Neural progenitor cell (in vitro differentiated cells): ENCODE data around the gene ZNF549. TPM values are rescaled to one million over a fixed set of nuclear protein-coding genes. Genes with fewer than 3 reads are reported as not detected.

Experiments used
- DNase-seq: peaks from one replicate; pipeline ENCODE4 v3.0.0-alpha.2; 2016; ENCODE audit warnings: low spot score
- H2AFZ ChIP-seq: fragments of 200-600 bp; sonication (generic); replicated peaks from 2 replicates; pipeline ENCODE4 v1.6.1; 2016; ENCODE audit warnings: antibody characterized with exemption
- H3F3A ChIP-seq: fragments of 200-600 bp; sonication (generic); 2 replicates; pipeline ENCODE4 v1.6.1; 2016; ENCODE audit warnings: antibody characterized with exemption, low read depth
- H3K27ac ChIP-seq: fragments of 200-600 bp; sonication (generic); 2 replicates; pipeline ENCODE4 v1.5.1; 2016; ENCODE audit warnings: mild to moderate bottlenecking
- H3K27me3 ChIP-seq: fragments of 200-600 bp; sonication (generic); 2 replicates; pipeline ENCODE4 v1.6.1; 2016; ENCODE audit warnings: mild to moderate bottlenecking, moderate library complexity
- H3K36me3 ChIP-seq: fragments of 200-600 bp; sonication (generic); 2 replicates; pipeline ENCODE4 v1.5.1; 2016
- H3K4me1 ChIP-seq: fragments of 200-600 bp; sonication (generic); 2 replicates; pipeline ENCODE4 v1.6.1; 2016; ENCODE audit warnings: mixed run types
- H3K4me2 ChIP-seq: fragments of 200-600 bp; sonication (generic); 2 replicates; pipeline ENCODE4 v1.6.1; 2016
- H3K4me3 ChIP-seq: fragments of 200-600 bp; sonication (generic); 2 replicates; pipeline ENCODE4 v1.5.1; 2016
- H3K79me2 ChIP-seq: fragments of 200-600 bp; sonication (generic); 2 replicates; pipeline ENCODE4 v1.6.1; 2016; ENCODE audit warnings: low read depth
- H3K9ac ChIP-seq: fragments of 200-600 bp; sonication (generic); 2 replicates; pipeline ENCODE4 v1.6.1; 2016
- H3K9me3 ChIP-seq: fragments of 200-600 bp; sonication (generic); 2 replicates; pipeline ENCODE4 v1.5.1; 2016; ENCODE audit warnings: low read depth
- H4K20me1 ChIP-seq: fragments of 200-600 bp; sonication (generic); 2 replicates; pipeline ENCODE4 v1.6.1; 2016; ENCODE audit warnings: low read depth
- H3K27ac Mint-ChIP-seq: 3 replicates; pipeline ENCODE4 v1.8.0; 2021; ENCODE audit warnings: mixed read lengths
- H3K27me3 Mint-ChIP-seq: 2 replicates; pipeline ENCODE4 v1.8.0; 2022; ENCODE audit warnings: low read depth, mild to moderate bottlenecking, inconsistent platforms, moderate library complexity, mixed read lengths; ENCODE audit not compliant: insufficient read depth
- H3K36me3 Mint-ChIP-seq: 3 replicates; pipeline ENCODE4 v1.8.0; 2021; ENCODE audit warnings: mixed read lengths
- H3K4me1 Mint-ChIP-seq: 3 replicates; pipeline ENCODE4 v1.8.0; 2021; ENCODE audit warnings: mixed read lengths
- H3K4me3 Mint-ChIP-seq: 3 replicates; pipeline ENCODE4 v1.8.0; 2021; ENCODE audit warnings: mild to moderate bottlenecking, moderate library complexity, mixed read lengths
- H3K9me3 Mint-ChIP-seq: 3 replicates; pipeline ENCODE4 v1.8.0; 2020; ENCODE audit warnings: mixed read lengths
- EZH2 ChIP-seq: fragments of 200-600 bp; sonication (generic); IDR thresholded peaks from 2 replicates; pipeline ENCODE4 v1.6.1; 2017; ENCODE audit warnings: antibody characterized with exemption, mild to moderate bottlenecking, moderate library complexity
- EZH2phosphoT487 ChIP-seq: fragments of 200-600 bp; sonication (generic); IDR thresholded peaks from 2 replicates; pipeline ENCODE4 v1.6.1; 2017; ENCODE audit warnings: antibody characterized with exemption
- total RNA-seq: library from RNA; depleted of rRNA; stranded (reverse); fragments of >200 nt; gene quantifications from 2 replicates; pipeline ENCODE4 v1.2.3, GENCODE V29; 2015; ENCODE audit warnings: low replicate concordance
- TF ChIP-seq, protein P1 (sequence below): fragments of 200-600 bp; sonication (generic); IDR thresholded peaks from 2 replicates; pipeline ENCODE4 v1.5.1; 2017; ENCODE audit warnings: antibody characterized with exemption, mild to moderate bottlenecking

Gene ZNF549
- total RNA-seq, 1 donor from 2014 or later = 15.6 TPM

DNA sequence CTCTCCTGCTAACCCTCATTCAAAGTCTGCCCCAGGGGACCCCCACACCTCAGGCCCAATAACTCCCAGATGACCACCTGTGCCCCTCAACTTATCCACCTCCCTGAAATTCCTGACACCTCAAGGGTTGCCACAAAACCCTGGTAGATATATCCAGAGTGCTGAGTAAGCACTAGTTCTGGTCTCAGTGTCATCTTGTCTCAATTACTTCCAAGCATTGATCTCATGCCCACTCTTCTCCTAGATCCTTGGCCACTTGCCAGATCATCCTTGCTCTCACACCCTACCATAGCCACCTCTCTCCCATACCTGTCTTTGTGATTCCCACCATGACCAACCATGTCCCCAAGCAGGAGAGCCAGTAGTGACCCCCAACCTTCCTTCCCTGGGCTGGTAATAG lies 49.5 kb downstream of the ZNF549 start:
- H3K4me1 Mint-ChIP-seq = peaks cover 5% of the 10 kb centered on the region

DNA sequence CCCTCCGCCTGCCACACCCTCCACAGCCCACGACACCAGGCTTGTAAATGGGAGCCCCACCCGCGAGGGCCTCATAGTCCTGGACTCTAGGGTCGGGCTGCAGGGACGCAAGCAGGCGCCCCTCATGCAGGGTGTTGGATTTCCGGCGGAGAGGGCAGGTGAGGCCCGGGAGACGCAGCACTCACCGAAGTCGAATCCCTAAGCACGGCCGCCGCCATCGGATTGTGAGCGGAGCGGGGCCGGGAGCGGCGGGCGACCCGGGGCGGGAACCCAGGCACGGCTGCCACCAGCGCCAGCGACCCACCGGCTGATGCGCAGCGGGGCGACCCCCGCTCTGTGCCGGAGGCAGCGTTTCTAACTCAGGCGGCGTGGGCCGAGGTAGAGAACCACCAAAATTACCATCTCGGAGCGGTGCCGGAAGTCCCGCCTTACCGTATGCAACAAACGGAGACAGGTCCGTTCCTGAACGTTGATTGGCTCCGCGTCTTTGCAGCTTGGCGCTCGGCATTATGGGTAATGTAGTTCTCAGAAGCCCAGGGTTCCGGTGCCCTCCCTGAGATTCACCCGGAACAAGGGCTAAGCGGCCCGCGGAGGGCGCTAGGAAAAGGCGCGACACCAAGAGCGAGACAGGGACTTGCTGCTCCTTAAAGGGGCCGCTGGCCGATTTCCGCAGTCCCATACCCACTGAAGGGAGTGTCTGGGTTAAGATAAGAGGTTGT lies 51.5 kb downstream of the ZNF549 start, which contains the start of gene ZNF416:
Gene ZNF416 (minus strand): TSS at position 425 of the 719 bp plus-strand sequence. CDS start 207 bp downstream, at position 218.
- H3K9me3 ChIP-seq = no peaks in the 10 kb centered on the region
- H3K36me3 ChIP-seq = peaks cover 23% of the 10 kb centered on the region
- no peaks in the 10 kb centered on the region for H4K20me1 ChIP-seq
- no peaks in the 10 kb centered on the region for H3K27me3 ChIP-seq
- TF ChIP-seq EZH2phosphoT487 (no peak), EZH2 (no peak)
- TF ChIP-seq, protein P1, sequence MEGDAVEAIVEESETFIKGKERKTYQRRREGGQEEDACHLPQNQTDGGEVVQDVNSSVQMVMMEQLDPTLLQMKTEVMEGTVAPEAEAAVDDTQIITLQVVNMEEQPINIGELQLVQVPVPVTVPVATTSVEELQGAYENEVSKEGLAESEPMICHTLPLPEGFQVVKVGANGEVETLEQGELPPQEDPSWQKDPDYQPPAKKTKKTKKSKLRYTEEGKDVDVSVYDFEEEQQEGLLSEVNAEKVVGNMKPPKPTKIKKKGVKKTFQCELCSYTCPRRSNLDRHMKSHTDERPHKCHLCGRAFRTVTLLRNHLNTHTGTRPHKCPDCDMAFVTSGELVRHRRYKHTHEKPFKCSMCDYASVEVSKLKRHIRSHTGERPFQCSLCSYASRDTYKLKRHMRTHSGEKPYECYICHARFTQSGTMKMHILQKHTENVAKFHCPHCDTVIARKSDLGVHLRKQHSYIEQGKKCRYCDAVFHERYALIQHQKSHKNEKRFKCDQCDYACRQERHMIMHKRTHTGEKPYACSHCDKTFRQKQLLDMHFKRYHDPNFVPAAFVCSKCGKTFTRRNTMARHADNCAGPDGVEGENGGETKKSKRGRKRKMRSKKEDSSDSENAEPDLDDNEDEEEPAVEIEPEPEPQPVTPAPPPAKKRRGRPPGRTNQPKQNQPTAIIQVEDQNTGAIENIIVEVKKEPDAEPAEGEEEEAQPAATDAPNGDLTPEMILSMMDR = peak; percentile 33
- H3K4me2 ChIP-seq = peak within 1 kb of the TSS; percentile 85
- H2AFZ ChIP-seq = peak within 1 kb of the TSS; percentile 95
- Mint-ChIP-seq H3K4me1 (peaks cover 6% of the 10 kb centered on the region), H3K4me3 (peak within 1 kb of the TSS; percentile 86), H3K36me3 (peaks cover 53% of the 10 kb centered on the region), H3K27me3 (peaks cover 11% of the 10 kb centered on the region), H3K9me3 (peaks cover 76% of the 10 kb centered on the region), H3K27ac (no peak within 1 kb of the TSS)
- peak within 1 kb of the TSS; percentile 81 for H3K9ac ChIP-seq
- H3F3A ChIP-seq = no peaks in the 10 kb centered on the region
- no peaks in the 10 kb centered on the region for H3K4me1 ChIP-seq
- no peak within 1 kb of the TSS for H3K27ac ChIP-seq
- DNase-seq = peak; percentile 100
- H3K4me3 ChIP-seq = peak within 1 kb of the TSS; percentile 94
- H3K79me2 ChIP-seq = peaks cover 22% of the 10 kb centered on the region

More for the DNA sequence above, 49.5 kb downstream of the ZNF549 start:
- H2AFZ ChIP-seq = no peak overlapping the region
- no peak overlapping the region for H3K4me2 ChIP-seq
- H3K36me3 Mint-ChIP-seq = peaks cover 68% of the 10 kb centered on the region
- H3K36me3 ChIP-seq = peaks cover 42% of the 10 kb centered on the region
- H3K27ac Mint-ChIP-seq = no peak overlapping the region
- peak overlapping the region; percentile 42 for H3K4me3 Mint-ChIP-seq
- H3K27me3 ChIP-seq = no peaks in the 10 kb centered on the region
- H3K9ac ChIP-seq = no peak overlapping the region
- TF ChIP-seq EZH2 = no peak
- TF ChIP-seq EZH2phosphoT487 = no peak
- TF ChIP-seq, protein P1 = no peak
- DNase-seq = no peak
- peaks cover 80% of the 10 kb centered on the region for H3K9me3 Mint-ChIP-seq
- H3K4me1 ChIP-seq = no peaks in the 10 kb centered on the region
- H3K27me3 Mint-ChIP-seq = peaks cover 7% of the 10 kb centered on the region
- peaks cover 12% of the 10 kb centered on the region for H3K9me3 ChIP-seq
- H3K4me3 ChIP-seq = no peak overlapping the region
- no peaks in the 10 kb centered on the region for H4K20me1 ChIP-seq
- no peaks in the 10 kb centered on the region for H3F3A ChIP-seq
- peaks cover 22% of the 10 kb centered on the region for H3K79me2 ChIP-seq
- no peak overlapping the region for H3K27ac ChIP-seq

DNA sequence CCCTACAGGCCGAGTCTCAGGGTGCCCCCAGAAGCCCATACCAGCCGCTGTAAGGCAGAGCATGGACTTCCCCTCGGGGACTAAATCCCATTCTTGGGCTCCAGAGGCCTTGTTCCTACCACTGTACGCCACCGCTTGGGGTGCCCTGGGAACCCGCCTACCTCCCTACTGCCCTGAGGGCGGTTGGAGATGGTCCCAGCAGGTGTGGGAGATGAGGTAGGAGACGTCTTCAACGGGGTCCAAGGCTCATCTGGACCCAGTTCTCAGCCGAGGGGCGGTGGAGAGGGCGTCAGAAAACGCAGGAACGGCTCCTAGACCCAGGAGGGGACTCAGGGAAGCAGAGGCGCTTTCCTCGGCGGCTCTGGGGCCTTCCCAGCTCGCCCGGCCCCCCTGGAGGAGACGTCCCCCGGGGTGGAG lies 56.0 kb downstream of the ZNF549 start:
- Histone ChIP-seq H3K27me3 (no peaks in the 10 kb centered on the region), H3K9me3 (peaks cover 27% of the 10 kb centered on the region), H3K79me2 (peaks cover 46% of the 10 kb centered on the region), H3K36me3 (peaks cover 26% of the 10 kb centered on the region), H3K9ac (no peak overlapping the region), H3K4me2 (peak overlapping the region; percentile 92), H3F3A (no peaks in the 10 kb centered on the region), H3K4me1 (peaks cover 4% of the 10 kb centered on the region), H3K4me3 (peak overlapping the region; percentile 92), H3K27ac (no peak overlapping the region), H2AFZ (peak overlapping the region; percentile 98), H4K20me1 (no peaks in the 10 kb centered on the region)
- peaks cover 26% of the 10 kb centered on the region for H3K27me3 Mint-ChIP-seq
- H3K27ac Mint-ChIP-seq = no peak overlapping the region
- peak overlapping the region; percentile 59 for H3K4me3 Mint-ChIP-seq
- H3K9me3 Mint-ChIP-seq = peaks cover 75% of the 10 kb centered on the region
- DNase-seq = no peak
- H3K4me1 Mint-ChIP-seq = peaks cover 11% of the 10 kb centered on the region
- TF ChIP-seq EZH2 (no peak), EZH2phosphoT487 (no peak)
- TF ChIP-seq, protein P1 = no peak
- H3K36me3 Mint-ChIP-seq = peaks cover 46% of the 10 kb centered on the region
